ENCODE results near the gene RGS6. TPM values are rescaled to one million over a fixed set of nuclear protein-coding genes. Genes with fewer than 3 reads are reported as not detected.

RGS6 gene
- total and polyA plus RNA-seq, 2 of the 4 experiments (the other 2 are of a cell fraction), result not detected

- no peak overlapping the region for H2AFZ ChIP-seq (replicated peaks; ENCODE audit: low read length, poor library complexity)
- no peak overlapping the region for H3K18ac ChIP-seq (ENCODE audit: low read depth, low read length)
- H2AK5ac ChIP-seq (ENCODE audit: low read depth, low read length), result no peak overlapping the region
- no peak for ATAC-seq (ENCODE audit: low read depth)
- H3K36me3 ChIP-seq (ENCODE audit: control insufficient read depth, insufficient read depth, low read length), result no peaks in the 10 kb centered on the region
- BruUV-seq (replicated peaks), result no TSS peak
- no peak overlapping the region for H2BK120ac ChIP-seq (ENCODE audit: low read depth, low read length)
- H2BK15ac ChIP-seq (ENCODE audit: low read depth, low read length), result no peak overlapping the region
- H3K9me3 ChIP-seq (ENCODE audit: control insufficient read depth, insufficient read depth, low read length), result no peaks in the 10 kb centered on the region
- H3K14ac ChIP-seq (replicated peaks; ENCODE audit: low read depth, low read length), result no peak overlapping the region
- intact Hi-C loops (cut with micrococcal nuclease) (no loop called here), dilution Hi-C loops (cut with HindIII; ENCODE audit: low sequenced_read_pairs, unreplicated experiment) (no loop called here), in situ Hi-C loops (cut with MboI; ENCODE audit: low sequenced_read_pairs) (no loop called here)
- H3K4me2 ChIP-seq (ENCODE audit: low read depth, low read length), result no peak overlapping the region
- no peaks in the 10 kb centered on the region for H4K20me1 ChIP-seq (ENCODE audit: insufficient read depth, low read length)
- no peak overlapping the region for H4K8ac ChIP-seq (ENCODE audit: low read depth in 2 of 2, low read length in 2 of 2)
- no peak overlapping the region for H3K9ac ChIP-seq (ENCODE audit: low read depth, low read length)
- H4K91ac ChIP-seq (ENCODE audit: insufficient read depth, low read depth, low read length), result no peak overlapping the region
- POLR2A ChIA-PET (ENCODE audit: unreplicated experiment), result no interaction called here
- TF ChIP-seq, protein P1, sequence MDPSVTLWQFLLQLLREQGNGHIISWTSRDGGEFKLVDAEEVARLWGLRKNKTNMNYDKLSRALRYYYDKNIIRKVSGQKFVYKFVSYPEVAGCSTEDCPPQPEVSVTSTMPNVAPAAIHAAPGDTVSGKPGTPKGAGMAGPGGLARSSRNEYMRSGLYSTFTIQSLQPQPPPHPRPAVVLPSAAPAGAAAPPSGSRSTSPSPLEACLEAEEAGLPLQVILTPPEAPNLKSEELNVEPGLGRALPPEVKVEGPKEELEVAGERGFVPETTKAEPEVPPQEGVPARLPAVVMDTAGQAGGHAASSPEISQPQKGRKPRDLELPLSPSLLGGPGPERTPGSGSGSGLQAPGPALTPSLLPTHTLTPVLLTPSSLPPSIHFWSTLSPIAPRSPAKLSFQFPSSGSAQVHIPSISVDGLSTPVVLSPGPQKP (IDR thresholded peaks at IDR 0.05; ENCODE audit: borderline replicate concordance, low read depth, low read length), result no peak
- no peak for TF ChIP-seq MAFK (IDR thresholded peaks at IDR 0.05; ENCODE audit: low read depth, low read length)
- TF ChIP-seq MAZ (IDR thresholded peaks at IDR 0.05; ENCODE audit: borderline replicate concordance, low read depth, low read length), result no peak
- no peak overlapping the region for H3K4me3 ChIP-seq (ENCODE audit: insufficient read depth, low read depth, low read length)
- no peaks in the 10 kb centered on the region for H3K27me3 ChIP-seq (ENCODE audit: control insufficient read depth, insufficient read depth, low read length)
- no peak overlapping the region for H3K56ac ChIP-seq (ENCODE audit: extremely low read depth, insufficient read depth, low read length)
- H3K9me1 ChIP-seq (ENCODE audit: insufficient read depth, low read length), result no peaks in the 10 kb centered on the region
- no peaks in the 10 kb centered on the region for H3K4me1 ChIP-seq (ENCODE audit: control insufficient read depth, insufficient read depth, low read length)
- H3K79me1 ChIP-seq (ENCODE audit: low read depth in 1 of 2, low read length in 2 of 2), result no peaks in the 10 kb centered on the region
- H3K23ac ChIP-seq (ENCODE audit: low read depth, low read length), result no peak overlapping the region
- H3K4ac ChIP-seq (ENCODE audit: low read depth, low read length), result no peak overlapping the region
- no peak overlapping the region for H2BK5ac ChIP-seq (ENCODE audit: low read depth, low read length, poor library complexity, severe bottlenecking)
- no peak overlapping the region for H2BK20ac ChIP-seq (ENCODE audit: low read depth, low read length)
- no peak for DNase-seq
- whole genome bisulfite sequencing, 2 experiments (ENCODE audit: extremely low coverage in 2 of 2, insufficient read length in 1 of 2), result 100% methylated on average over 2 of the region's 5 CpGs; no CpG with 5 or more reads in 1 of the 2 experiments
- H4K5ac ChIP-seq (ENCODE audit: low read depth, low read length), result no peak overlapping the region
- CTCF ChIA-PET, result no interaction called here
- H3K27ac ChIP-seq (ENCODE audit: insufficient read depth, low read length), result no peak overlapping the region
- no peak overlapping the region for H2AK9ac ChIP-seq (replicated peaks; ENCODE audit: low read depth, low read length, poor library complexity)
Observed at GRCh38 chr14:72014486-72014885, 82.3 kb downstream of the RGS6 start.
